SIG-M5 treated with dmso at 0.1 percent for 504 hours (cell line): Measurements from ENCODE around the gene AGTPBP1.

Source experiments
- DNase-seq: peaks from one replicate; lab custom pipeline; 2025; ENCODE audit not compliant: unreplicated experiment; lab: John Stamatoyannopoulos, UW

AGTPBP1 gene

DNA sequence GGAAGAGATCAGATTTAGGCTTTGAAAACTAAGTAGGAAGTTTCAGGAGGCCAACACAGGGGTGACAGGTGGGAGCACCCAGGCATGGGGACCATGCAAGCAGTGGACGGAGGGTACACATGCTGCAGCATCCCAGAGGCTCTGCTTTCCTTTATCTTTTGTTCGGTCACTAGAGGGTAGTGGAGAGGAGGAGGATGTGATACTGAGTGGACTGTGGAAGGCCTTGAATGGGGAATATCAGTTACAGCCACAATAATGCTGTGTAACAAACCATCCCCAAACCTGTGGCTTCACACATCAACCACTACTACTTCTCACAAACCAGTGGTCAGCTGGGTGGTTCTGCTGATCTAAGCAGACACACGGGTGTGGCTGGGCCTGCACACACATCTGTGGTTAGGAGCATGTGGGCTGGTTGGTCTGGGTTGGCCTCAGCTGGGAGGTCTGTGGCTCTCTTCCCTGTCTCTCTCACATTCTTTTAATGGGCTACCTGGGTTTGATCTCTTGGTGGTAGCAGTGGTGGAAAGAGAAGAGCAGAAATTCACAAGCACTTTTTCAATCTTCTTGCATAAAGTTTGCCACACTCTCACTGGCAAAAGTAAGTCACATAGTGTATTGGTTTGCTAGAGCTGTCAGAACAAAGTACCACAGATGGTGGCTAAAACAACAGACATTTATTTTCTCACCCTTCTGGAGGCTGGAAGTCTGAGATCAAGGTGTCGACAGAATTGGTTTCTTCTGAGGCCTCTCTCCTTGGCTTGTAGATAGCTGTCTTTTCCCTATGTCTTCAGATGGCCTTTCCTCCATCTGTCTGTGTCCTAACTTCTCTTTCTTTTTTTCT is 238.7 kb downstream of the AGTPBP1 start:
- no peak for DNase-seq

GRCh38 chr9:85501882-85502281 is 239.9 kb downstream of the AGTPBP1 start:
- DNase-seq = no peak

- DNase-seq = no peak
Observed at GRCh38 chr9:85501456-85501855, 240.3 kb downstream of the AGTPBP1 start.
